PC-9 (cell line): ENCODE data around the gene RMI2. TPM values are rescaled to one million over a fixed set of nuclear protein-coding genes. Genes with fewer than 3 reads are reported as not detected.

Source experiments
- BruUV-seq: library from RNA; stranded (reverse); fragments of 400-500 nt; replicated peaks from 2 replicates; lab custom pipeline; 2021; lab: Mats Ljungman, UMichigan
- CTCF ChIA-PET: fragments of 300-600 bp; sonication (Branson Sonifier 250); formaldehyde crosslinking; loops from one replicate; lab custom pipeline; 2022; ENCODE audit warnings: antibody characterized with exemption; lab: Charles Lee
- POLR2A ChIA-PET: fragments of 300-600 bp; sonication (Branson Sonifier 250); formaldehyde crosslinking; loops from one replicate; lab custom pipeline; 2022; ENCODE audit warnings: antibody characterized with exemption; ENCODE audit not compliant: unreplicated experiment; lab: Charles Lee
- DNase-seq, 2 experiments: peaks; one replicate each; pipeline versions ENCODE4 v3.0.0 to v3.0.0-alpha.2; 2015 to 2022; ENCODE audit warnings: mixed read lengths in 1 of 2
- H2AFZ ChIP-seq: fragments of 200-600 bp; sonication (generic); 2 replicates; pipeline ENCODE4 v1.8.1; 2017; ENCODE audit warnings: antibody characterized with exemption
- H3F3A ChIP-seq: fragments of 200-600 bp; sonication (generic); 2 replicates; pipeline ENCODE4 v1.8.1; 2017; ENCODE audit warnings: antibody characterized with exemption, mild to moderate bottlenecking, low read depth; ENCODE audit not compliant: insufficient read depth
- H3K27ac ChIP-seq: fragments of 200-600 bp; sonication (generic); 2 replicates; pipeline ENCODE4 v1.6.1; 2016; ENCODE audit warnings: mixed run types
- H3K27me3 ChIP-seq: fragments of 200-600 bp; sonication (generic); 2 replicates; pipeline ENCODE4 v1.6.1; 2016; ENCODE audit warnings: low read depth, mixed run types; ENCODE audit not compliant: insufficient read depth
- H3K36me3 ChIP-seq: fragments of 200-600 bp; sonication (generic); 2 replicates; pipeline ENCODE4 v1.6.1; 2016; ENCODE audit warnings: low read depth, mixed run types
- H3K4me1 ChIP-seq: fragments of 200-600 bp; sonication (generic); replicated peaks from 2 replicates; pipeline ENCODE4 v1.6.1; 2016; ENCODE audit warnings: mixed run types; ENCODE audit not compliant: insufficient read depth
- H3K4me2 ChIP-seq: fragments of 200-600 bp; sonication (generic); 2 replicates; pipeline ENCODE4 v1.6.1; 2017; ENCODE audit warnings: mixed run types
- H3K4me3 ChIP-seq: fragments of 200-600 bp; sonication (generic); 2 replicates; pipeline ENCODE4 v1.6.1; 2016; ENCODE audit warnings: mixed run types
- H3K79me2 ChIP-seq: fragments of 200-600 bp; sonication (generic); 2 replicates; pipeline ENCODE4 v1.6.1; 2017; ENCODE audit warnings: low read depth, mixed run types
- H3K9me2 ChIP-seq: fragments of 200-600 bp; sonication (generic); 2 replicates; pipeline ENCODE4 v1.8.1; 2017; ENCODE audit warnings: mild to moderate bottlenecking; ENCODE audit not compliant: insufficient read depth
- H3K9me3 ChIP-seq: fragments of 200-600 bp; sonication (generic); 2 replicates; pipeline ENCODE4 v1.8.1; 2016; ENCODE audit warnings: low read depth; ENCODE audit not compliant: insufficient read depth
- H4K20me1 ChIP-seq: fragments of 200-600 bp; sonication (generic); 2 replicates; pipeline ENCODE4 v1.8.1; 2017; ENCODE audit not compliant: insufficient read depth
- EZH2 ChIP-seq: fragments of 200-600 bp; sonication (generic); IDR thresholded peaks from 2 replicates; pipeline ENCODE4 v1.8.0; 2017; ENCODE audit warnings: antibody characterized with exemption, low read depth
- intact Hi-C: fragments of 100-400 bp; cut with micrococcal nuclease; formaldehyde crosslinking; loops from one replicate; pipeline ENCODE4 v1.10.0; 2022; ENCODE audit not compliant: unreplicated experiment
- total RNA-seq: library from RNA; stranded (reverse); gene quantifications from 2 replicates; pipeline ENCODE4 v1.2.3, GENCODE V29; 2021
- TF ChIP-seq, protein P1 (sequence below): fragments of 200-600 bp; sonication (generic); conservative IDR thresholded peaks from 2 replicates; pipeline ENCODE4 v1.6.1; 2017; ENCODE audit warnings: mixed run types, antibody characterized with exemption, mild to moderate bottlenecking, moderate library complexity

The RMI2 gene
- total RNA-seq, 1 experiment from 2014 or later, result 38.0 TPM

GRCh38 chr16:11303405-11304138 lies 41.7 kb upstream of the RMI2 start:
- Histone ChIP-seq H3K4me3 (peak overlapping the region; percentile 47; the same call in 1 of the 2 replicates), H2AFZ (peak overlapping the region; percentile 70), H3K9me3 (no peaks in the 10 kb centered on the region), H3K4me2 (peak overlapping the region; percentile 73), H3K9me2 (no peaks in the 10 kb centered on the region), H3K27me3 (no peaks in the 10 kb centered on the region), H3K36me3 (no peaks in the 10 kb centered on the region), H3F3A (0 out of 2 replicates have a peak, but pooled peaks cover 5% of the 10 kb centered on the region), H3K27ac (peak overlapping the region; percentile 52; the same call in 1 of the 2 replicates), H4K20me1 (no peaks in the 10 kb centered on the region), H3K79me2 (no peaks in the 10 kb centered on the region), H3K4me1 (peaks cover 19% of the 10 kb centered on the region)
- no peak for TF ChIP-seq EZH2
- TF ChIP-seq, protein P1, sequence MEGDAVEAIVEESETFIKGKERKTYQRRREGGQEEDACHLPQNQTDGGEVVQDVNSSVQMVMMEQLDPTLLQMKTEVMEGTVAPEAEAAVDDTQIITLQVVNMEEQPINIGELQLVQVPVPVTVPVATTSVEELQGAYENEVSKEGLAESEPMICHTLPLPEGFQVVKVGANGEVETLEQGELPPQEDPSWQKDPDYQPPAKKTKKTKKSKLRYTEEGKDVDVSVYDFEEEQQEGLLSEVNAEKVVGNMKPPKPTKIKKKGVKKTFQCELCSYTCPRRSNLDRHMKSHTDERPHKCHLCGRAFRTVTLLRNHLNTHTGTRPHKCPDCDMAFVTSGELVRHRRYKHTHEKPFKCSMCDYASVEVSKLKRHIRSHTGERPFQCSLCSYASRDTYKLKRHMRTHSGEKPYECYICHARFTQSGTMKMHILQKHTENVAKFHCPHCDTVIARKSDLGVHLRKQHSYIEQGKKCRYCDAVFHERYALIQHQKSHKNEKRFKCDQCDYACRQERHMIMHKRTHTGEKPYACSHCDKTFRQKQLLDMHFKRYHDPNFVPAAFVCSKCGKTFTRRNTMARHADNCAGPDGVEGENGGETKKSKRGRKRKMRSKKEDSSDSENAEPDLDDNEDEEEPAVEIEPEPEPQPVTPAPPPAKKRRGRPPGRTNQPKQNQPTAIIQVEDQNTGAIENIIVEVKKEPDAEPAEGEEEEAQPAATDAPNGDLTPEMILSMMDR, result no peak
- intact Hi-C loops, result no loop called here
- POLR2A ChIA-PET, result interaction anchor here (0.6 kb wide), 1 partner anchor 47 kb away, joined by 8 read pairs; no protein-coding TSS in a partner anchor
- CTCF ChIA-PET, result interaction anchor here (0.7 kb wide), 1 partner anchor 25 kb away, joined by 3 read pairs; no protein-coding TSS in a partner anchor
- peak; percentile 91 to 93 for DNase-seq
- no TSS peak for BruUV-seq

- Histone ChIP-seq H3K79me2 (no peaks in the 10 kb centered on the region), H3K9me3 (no peaks in the 10 kb centered on the region), H3F3A (0 out of 2 replicates have a peak, but pooled peaks cover 5% of the 10 kb centered on the region), H3K9me2 (no peaks in the 10 kb centered on the region), H3K4me2 (no peak overlapping the region), H3K4me3 (no peak overlapping the region), H3K27ac (no peak overlapping the region), H3K27me3 (no peaks in the 10 kb centered on the region), H4K20me1 (no peaks in the 10 kb centered on the region), H3K4me1 (peaks cover 19% of the 10 kb centered on the region), H3K36me3 (no peaks in the 10 kb centered on the region), H2AFZ (no peak overlapping the region)
- no TSS peak for BruUV-seq
- intact Hi-C loops, result no loop called here
- no peak for TF ChIP-seq EZH2
- TF ChIP-seq, protein P1, result no peak
- ChIA-PET POLR2A (no interaction called here), CTCF (no interaction called here)
- no peak for DNase-seq
Measured at GRCh38 chr16:11306381-11306780, 38.9 kb upstream of the RMI2 start.

DNA sequence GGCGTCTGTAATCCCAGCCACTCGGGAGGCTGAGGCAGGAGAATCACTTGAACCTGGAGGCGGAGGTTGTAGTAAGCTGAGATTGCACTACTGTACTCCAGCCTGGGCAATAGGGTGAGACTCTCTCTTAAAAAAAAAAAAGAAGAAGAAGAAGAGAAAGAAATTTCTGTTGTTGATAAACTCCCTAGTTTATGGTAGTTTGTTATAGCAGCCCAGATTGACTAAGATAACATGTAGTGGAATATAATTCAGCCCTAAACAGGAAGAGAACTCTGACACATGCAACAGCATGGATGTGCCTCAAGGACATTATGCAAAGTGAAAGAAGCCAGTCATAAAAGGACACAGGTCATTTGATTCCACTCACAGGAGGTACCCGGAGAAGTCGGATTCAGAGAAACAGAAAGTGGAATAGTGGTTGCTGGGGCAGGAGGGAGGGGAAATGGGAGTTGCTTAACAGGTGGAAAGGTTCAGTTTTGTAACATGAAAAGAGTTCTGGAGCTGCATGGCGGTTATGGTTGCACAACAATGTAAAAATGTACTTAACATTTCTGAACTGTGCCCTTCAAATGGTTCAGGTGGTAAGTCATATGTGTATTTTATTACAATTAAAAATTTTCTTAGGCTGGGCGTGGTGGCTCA lies 38.1 kb upstream of the RMI2 start:
- POLR2A ChIA-PET, result no interaction called here
- H3K27me3 ChIP-seq, result no peaks in the 10 kb centered on the region
- no peaks in the 10 kb centered on the region for H4K20me1 ChIP-seq
- no peaks in the 10 kb centered on the region for H3K79me2 ChIP-seq
- no peak overlapping the region for H2AFZ ChIP-seq
- no peak overlapping the region for H3K4me2 ChIP-seq
- DNase-seq, result no peak
- no TSS peak for BruUV-seq
- no peak for TF ChIP-seq EZH2
- TF ChIP-seq, protein P1, result no peak
- H3K4me1 ChIP-seq, result peaks cover 22% of the 10 kb centered on the region
- intact Hi-C loops, result no loop called here
- CTCF ChIA-PET, result no interaction called here
- H3K4me3 ChIP-seq, result no peak overlapping the region
- H3K27ac ChIP-seq, result no peak overlapping the region
- H3K9me2 ChIP-seq, result no peaks in the 10 kb centered on the region
- no peaks in the 10 kb centered on the region for H3K36me3 ChIP-seq
- no peaks in the 10 kb centered on the region for H3K9me3 ChIP-seq
- H3F3A ChIP-seq, result peaks cover 9% of the 10 kb centered on the region
